Caki2 (cell line): ENCODE results near the gene MYBBP1A. TPM values are rescaled to one million over a fixed set of nuclear protein-coding genes. Genes with fewer than 3 reads are reported as not detected.

Experiments
- DNase-seq: peaks from one replicate; pipeline ENCODE4 v3.0.0-alpha.2; 2015; ENCODE audit warnings: low read depth
- in situ Hi-C: cut with HindIII; loops from 2 replicates; pipeline ENCODE4 v1.10.0; 2016; ENCODE audit warnings: low sequenced_read_pairs, low pct_unique_long_range_greater_than_20kb, mixed read lengths
- total RNA-seq: library from RNA; depleted of rRNA; stranded (reverse); fragments of >200 nt; shearing (Covaris generic); gene quantifications from 2 replicates; pipeline ENCODE4 v1.2.3, GENCODE V29; 2014; ENCODE audit warnings: low replicate concordance

Gene MYBBP1A
- total RNA-seq, 1 experiment from 2014 or later, result 44.8 TPM

DNA sequence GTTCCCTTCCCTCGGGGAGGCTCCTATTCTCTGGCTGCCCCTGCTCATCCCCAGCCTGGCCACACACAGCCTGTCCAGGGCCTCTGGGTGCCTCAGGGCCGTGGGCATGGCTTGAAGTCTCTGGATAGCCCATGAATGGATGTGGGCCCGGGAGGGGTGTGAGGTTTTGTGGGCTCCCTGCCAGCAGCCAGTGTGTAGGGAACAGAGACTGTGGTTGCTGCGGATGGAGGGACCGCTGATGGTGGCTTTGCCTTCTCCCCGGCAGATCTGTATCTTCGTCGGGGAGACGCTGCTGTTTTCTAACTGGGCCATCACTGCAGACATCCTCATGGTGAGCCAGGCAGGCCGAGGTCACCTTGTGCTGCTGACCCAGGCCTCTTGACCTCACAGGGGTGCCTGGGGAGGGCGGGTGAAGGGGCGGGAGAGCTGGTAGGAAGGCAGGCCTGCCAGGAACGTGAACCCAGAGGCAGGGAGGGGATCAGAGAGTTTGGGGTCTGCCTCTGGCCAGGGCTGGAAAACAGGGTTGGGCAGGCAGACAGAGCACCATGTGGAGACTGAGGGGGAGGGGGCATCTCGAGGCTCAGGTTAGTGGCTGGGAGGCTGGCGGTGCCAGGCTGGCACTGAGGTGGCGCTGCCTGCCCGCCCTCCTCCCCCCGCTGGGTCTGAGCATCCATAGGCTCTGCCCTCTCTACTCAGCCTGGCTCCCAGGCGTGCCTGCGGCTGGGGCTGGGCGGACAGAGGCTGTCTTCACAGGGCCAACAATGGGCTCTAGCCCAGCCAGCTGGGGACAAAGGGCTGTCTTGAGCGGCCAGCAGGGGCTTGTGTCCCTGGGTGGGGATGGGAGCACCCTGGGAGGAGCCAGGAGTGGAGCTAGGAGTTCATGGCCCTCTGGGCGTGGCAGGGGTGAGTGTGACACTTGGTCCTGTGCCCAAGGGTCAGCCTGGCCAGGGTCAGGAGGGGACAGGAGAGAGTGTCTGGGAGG is 21.4 kb downstream of the MYBBP1A start:
- DNase-seq, result no peak
- in situ Hi-C loops, result no loop called here

DNA sequence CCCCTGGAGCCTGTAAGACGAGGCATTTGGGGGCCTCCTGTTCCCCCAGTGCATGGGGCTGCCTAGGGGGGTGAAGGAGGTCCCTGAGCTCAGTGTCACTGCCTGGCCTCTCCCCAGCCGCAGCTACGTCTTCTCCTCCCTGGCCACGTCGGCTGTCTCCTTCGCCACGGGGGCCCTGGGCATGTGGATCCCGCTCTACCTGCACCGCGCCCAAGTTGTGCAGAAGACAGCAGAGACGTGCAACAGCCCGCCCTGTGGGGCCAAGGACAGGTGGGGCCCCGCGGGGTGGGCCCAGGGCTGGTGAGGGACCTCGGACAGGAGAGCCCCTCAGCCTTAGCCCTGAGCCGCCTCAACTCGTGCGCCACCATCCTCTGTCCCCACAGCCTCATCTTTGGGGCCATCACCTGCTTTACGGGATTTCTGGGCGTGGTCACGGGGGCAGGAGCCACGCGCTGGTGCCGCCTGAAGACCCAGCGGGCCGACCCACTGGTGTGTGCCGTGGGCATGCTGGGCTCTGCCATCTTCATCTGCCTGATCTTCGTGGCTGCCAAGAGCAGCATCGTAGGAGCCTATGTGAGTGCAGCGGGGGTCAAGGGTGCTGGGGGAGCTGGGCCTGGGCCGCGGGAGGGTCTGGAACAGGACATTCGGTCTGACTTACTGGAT is 22.2 kb downstream of the MYBBP1A start:
- in situ Hi-C loops, result no loop called here
- DNase-seq, result no peak

DNA sequence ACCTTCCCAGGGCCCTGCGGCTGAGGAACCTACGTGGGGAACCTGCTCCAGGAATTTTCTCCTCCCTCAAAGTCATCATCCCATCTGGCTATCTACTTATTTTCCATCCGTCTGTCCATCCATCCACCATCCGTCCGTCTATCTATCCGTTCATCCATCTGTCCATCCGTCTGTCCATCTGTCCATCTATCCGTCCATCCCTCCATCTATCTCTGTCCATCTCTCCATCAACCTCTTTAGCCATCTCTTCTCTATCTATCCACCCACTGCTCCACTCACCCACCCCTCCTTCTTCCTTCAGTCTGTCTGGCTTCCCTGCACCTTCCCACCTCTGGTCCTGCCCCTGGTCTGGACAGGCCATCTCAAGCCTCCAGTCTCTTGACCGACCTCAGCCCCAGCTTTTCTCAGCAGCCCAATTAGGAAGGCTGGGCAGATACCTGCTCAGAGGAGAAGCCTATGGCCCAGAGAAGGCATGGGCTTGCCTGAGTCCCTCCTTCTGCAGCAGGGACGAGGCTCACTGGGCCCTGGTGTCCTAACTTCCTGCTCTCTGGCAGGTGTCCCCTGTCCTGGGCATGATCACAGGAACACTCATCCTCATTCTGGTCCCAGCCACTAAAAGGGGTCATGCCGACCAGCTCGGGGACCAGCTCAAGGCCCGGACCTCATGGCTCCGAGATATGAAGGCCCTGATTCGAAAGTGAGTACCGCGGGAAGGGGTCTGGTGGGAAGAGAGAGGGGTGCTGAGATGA is 23.0 kb downstream of the MYBBP1A start:
- DNase-seq, result no peak
- in situ Hi-C loops, result no loop called here

DNA sequence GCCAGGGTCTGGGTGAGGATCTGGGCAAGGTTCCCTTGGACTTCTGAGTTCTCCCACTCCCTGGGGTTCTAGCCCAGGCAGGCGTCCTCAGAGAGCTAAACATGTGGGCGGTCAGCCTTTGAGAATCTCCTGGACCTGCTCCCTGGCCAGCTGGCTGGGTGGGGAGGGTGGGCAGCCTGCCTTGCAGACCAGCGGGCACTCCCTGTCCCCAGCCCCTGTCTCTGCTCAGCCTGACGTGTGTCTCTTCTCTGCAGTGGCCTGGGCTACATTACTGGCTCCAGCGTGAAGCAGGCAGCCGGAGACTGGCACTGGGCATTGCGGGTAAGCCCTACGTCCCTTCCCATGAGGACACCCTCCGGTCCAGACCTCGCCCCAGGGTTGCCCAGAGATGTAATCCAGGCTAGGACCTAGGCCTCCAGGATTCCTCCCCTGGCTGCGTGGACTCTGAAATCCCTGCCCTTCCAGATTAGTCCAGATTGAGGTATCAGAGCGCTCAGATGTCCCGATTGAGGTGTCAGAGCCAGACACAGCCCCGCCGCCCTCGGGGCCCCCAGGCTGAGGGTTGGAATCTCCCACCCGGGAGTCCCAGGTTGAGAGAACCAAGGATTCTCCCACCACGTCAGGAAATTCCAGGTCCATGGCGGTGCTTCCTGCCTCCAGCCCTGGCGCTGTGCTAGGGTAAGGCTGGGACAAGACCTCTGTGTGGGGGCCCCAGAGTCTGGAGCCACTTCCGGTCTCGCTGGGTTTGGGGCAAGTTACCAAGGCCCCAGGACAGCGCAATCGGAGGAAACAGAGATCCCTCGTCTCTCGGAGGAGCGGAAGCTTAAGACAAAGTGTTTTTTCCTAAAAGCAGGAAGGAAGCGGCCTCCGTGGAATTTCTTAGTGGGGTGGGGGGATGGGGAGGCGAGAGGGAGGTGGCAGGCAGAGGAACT is 24.1 kb downstream of the MYBBP1A start:
- in situ Hi-C loops, result no loop called here

DNA sequence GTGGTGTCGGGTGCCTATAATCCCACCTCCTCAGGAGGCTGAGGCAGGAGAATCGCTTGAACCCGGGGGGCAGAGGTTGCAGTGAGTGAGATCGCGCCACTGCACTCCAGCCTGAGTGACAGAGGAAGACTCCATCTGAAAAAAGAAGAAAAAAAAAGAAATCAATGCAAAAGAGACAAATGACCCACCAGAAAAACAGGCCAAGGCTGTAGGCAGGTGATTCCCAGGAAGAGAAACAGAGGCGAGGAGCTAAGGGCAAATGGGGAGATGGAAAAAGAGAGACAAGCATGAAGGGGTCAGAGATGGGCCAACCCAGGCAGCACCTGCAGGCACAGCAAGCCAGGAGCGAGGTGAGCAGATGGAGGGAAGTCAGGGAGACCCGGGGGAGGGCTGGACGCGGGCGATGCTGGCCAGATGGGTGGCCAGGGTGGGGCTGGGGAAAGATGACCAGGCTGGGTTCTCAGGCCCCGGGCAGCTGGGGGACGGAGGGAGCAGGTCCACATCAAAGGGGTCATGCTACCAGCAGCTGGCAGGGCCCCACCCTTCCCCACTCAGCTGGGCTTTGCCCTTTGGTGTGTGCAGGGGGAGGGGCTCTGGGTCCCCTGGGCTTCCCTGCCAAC is 25.5 kb downstream of the MYBBP1A start:
- in situ Hi-C loops, result no loop called here
- no peak for DNase-seq

More for the DNA sequence above, 24.1 kb downstream of the MYBBP1A start:
- no peak for DNase-seq

DNA sequence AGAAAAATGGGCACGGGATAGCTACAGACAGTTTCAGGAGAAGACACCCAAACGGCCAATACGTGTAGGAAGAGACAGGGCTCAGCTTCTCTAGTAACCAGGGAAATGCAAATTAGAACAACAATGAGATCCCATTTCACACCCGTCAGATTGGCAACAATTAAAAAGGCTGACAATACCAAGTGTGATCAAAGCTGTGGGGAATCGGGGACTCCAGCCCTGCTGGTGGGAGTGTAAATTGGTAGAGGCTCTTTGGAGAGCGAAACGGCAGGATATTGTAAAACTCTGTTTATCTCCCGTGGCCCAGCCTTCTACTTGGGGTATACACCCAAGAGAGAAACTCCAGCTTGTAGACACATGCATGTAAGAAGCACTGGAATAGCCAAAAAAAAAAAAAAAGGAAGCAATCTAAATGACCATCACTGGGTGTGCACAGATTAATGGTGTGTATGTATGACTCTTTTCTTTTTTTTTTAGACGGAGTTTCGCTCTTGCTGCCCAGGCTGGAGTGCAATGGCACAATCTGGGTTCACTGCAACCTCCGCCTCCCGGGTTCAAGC is 27.5 kb downstream of the MYBBP1A start:
- in situ Hi-C loops, result no loop called here
- no peak for DNase-seq

DNA sequence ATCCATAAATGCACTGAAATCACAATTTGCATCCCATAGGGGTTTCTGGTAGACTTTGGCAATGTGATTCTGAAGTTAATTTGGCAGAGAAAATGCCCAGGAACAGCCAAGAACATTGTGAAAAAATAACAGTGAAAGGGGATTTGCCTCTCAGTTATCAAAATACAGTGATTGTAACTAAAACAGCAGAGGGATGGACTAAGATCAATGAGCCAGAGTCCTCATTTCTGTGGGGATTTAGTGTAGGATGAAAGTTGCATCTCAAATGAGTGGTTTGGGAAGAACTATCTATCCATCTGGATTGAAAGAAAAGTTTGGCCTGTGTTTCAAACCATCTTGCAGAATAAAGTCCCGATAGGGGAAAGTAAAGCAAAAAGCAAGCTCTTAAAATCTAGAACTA is 28.1 kb downstream of the MYBBP1A start:
- in situ Hi-C loops, result no loop called here
- DNase-seq, result no peak

DNA sequence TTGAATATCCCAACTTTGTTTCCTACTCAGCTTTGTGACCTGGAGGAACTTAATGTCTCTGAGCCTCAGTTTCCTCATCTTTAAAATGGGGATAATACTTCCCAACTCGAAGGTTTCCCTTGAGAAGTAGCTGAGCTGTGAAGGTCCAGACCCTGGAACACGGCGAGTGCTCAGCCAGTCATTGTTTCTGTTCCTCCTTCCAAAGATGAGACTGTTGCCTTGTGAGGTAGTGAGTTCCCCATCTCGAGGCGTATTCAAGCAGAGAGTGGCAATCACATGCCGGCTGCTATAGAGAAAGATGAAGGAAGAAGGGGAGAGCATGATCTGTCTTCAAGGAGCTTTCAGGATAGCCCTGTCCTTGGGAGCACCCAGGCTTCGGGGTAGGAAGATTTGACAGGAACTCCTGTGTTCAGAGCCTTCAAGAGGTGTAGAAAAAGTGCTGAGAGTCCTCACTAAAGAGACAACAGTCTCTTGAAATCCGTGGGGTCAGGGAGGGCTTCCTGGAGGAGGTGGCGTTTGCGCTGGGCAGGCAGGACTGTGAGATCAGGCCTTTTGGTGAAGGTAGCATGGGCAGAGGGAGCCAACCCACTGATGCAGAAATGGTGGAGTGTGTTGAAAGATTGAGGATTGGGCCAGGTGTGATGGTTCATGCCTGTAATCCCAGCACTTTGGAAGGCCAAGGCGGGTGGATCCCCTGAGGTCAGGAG is 29.3 kb downstream of the MYBBP1A start:
- DNase-seq, result no peak
- in situ Hi-C loops, result no loop called here

DNA sequence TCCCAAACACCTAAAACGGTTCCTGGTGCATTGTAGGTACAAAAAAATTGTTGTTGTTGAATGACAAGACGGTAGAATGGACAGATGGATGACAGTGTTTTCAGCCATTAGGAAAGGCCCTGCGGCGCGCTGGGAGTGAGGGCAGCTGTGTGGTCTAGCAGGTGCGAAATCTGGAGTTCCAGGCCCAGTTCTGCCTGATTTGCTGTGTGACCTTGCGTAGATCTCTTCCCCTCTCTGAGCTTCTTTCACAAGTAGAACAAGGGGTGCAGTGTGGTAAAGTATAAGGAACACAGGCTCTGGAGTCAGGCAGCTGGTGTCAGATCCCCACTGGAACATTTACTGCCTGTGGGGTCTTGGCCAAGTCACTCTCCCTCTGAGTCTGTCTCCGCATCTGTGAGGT is 31.2 kb downstream of the MYBBP1A start:
- no peak for DNase-seq
- in situ Hi-C loops, result no loop called here

DNA sequence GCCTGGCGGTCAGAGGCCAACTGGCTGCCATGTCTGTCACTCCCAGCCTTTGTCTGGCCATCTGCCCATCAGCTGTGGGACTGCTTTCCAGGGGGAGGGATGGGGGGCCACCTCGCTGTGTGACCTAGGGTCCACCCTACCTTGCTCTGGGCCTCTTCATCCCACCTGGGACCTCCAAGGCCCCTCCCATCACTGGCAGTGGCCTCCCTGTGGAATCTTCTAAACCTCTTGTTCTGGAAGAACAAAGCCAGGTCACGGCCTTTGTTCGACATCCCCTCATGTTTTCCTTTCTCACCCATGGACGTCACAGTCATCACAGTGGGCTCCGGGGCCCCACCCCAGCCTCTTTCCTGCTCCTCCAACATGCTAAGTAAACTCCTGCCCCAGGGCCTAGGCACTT is 32.5 kb downstream of the MYBBP1A start:
- in situ Hi-C loops, result no loop called here

DNA sequence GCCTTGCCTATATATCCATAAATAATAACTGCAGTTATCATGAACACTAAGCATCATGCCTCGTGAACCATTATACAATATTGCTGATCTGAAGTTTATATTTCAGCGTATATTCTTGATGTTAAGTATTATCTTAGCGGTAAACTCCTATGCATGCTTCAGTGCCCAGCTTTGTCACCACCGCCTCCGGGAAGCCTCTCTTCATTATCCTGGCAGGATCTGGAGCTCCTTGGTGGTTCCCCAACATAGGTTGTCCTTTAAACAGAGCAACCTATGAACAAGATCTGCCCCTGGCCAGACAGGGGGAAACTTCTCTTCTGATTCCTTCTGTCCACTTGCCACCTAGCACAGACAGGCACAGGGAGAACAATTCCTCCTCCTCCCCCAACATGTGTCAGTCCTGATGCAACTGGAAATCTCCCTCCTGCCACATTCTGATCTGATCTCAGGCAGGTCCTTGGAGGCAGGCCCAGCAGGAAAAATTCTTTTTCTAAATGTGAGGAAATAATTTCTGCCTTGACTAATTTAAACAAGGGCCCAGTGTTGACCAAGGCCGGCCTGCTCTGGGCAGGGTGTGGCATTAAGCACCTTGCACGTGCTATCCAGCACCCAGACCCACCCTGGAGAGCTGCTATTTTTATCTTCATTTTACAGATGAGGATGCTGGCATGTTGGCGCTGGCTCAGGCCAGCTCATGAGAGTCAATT is 34.1 kb downstream of the MYBBP1A start:
- DNase-seq, result peak; percentile 39
- in situ Hi-C loops, result no loop called here

More for the DNA sequence above, 32.5 kb downstream of the MYBBP1A start:
- no peak for DNase-seq

DNA sequence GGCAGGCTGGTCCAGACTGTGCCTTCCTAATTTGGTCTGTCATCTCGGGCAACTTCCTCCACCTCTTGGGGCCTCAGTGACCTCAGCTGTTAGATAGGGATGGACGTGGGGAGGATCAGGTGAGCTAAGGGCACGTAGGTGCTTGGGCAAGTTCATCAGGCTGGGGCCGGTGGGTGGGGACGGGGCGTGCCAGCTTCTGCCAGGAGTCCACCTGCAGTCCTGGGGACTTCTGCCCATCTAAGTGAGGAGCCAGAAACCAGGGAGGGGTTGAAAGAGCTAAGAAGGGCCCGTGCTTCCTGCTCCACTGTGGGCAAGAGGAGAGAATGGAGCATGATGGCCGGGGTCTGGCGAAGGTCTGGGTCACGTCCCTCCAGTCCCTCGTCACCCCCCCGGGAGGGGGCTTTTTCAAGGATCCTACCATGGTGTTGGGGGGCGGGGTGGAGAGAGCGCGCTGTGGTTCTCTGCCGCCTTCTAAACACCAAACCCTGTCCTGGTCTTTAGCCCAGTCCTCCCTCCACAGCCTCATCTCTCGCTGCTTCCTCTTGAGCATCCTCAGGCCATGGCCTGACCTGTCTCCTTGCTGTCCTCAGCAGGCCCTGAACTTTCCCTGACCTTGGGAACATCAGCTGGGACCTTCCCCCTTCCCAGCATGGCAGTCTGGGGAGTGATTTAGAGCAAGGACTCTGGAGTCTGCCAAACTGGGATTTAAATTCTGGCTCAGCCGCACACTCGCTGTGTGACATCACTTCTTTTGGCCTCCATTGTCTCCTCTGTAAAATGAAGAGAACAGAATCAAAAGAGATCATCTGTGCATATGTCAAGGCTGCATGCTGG is 34.9 kb downstream of the MYBBP1A start:
- DNase-seq, result no peak
- in situ Hi-C loops, result no loop called here

DNA sequence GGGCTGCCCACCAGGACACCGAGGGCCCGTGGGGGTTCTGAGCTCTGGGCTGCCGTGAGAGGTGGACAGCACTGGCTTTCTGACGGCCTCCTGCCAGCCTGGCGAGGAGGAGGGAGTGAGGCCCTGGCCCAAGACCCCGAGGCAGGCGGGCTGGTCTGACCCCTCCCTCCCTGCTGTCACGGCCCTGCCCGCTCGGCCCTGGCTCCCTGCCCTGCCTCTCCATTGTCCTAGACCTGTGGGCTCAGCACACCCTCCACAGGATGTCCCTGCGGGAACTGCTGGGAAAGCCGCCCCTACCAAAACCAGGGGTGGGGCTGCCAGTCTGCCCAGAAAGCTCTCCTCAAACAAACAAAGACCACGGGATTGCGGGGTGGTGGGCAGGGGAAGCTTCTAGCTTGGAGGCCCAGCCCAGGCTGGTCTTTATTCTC is 35.8 kb downstream of the MYBBP1A start:
- DNase-seq, result no peak
- in situ Hi-C loops, result no loop called here

DNA sequence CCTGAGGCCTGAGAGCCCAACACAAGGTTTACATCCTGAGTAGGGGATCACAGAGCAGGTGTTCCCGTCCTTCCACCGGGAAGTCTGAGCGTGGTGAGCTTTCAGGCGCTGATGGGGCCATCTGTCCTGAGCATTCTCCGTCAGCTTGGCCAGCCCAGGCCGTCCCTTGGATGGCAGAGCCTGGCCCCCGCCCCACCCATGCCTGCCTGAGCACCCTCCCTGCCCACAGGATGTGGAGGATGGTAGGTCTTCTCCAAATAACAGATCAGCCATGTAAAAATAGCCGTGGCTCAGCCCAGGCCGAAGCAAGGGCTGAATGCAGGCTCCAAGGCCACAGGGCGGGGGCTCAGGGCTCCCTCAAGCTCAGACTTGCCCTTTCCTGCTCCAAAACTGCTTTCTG is 36.3 kb downstream of the MYBBP1A start:
- no peak for DNase-seq
- in situ Hi-C loops, result no loop called here

DNA sequence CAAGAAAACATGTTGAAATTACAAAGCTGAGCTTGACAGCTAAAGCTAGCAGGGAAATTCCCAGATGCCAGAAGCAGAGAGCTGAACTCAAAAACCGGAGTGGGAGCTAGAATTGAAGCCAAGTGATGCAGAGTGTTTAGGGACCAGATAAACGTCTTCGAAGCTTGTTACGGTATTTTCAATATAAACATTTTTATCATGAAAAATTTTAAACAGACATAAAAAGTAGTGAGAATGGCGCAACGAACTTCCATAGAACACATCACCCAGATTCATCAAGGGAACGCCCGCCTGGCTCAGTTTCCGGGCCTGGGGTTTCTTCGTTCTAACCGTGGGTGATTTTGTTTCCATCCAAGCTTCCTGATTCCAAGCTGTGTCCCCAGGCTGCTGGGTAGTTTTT is 38.4 kb downstream of the MYBBP1A start:
- in situ Hi-C loops, result no loop called here

More for the DNA sequence above, 38.4 kb downstream of the MYBBP1A start:
- DNase-seq, result no peak
